Mesenteric fat pad (tissue), 1 donor: ENCODE measurements around the gene MR1. TPM values are rescaled to one million over a fixed set of nuclear protein-coding genes. Genes with fewer than 3 reads are reported as not detected.

Source experiments
- DNase-seq: peaks from one replicate; pipeline ENCODE4 v3.0.0-alpha.2; 2020; ENCODE audit warnings: low spot score
- total RNA-seq: library from RNA; stranded (reverse); fragmentation: NEBNext Ultra II Directional; extraction: Animal tissue kit (Norgen Biotek cat#: 25700); gene quantifications from one replicate; pipeline ENCODE4 v1.2.1, GENCODE V29; 2021
- donor health status: DM: yes; HTN: yes; CAD: no.

The MR1 gene
- total RNA-seq, 1 donor from 2014 or later = 14.2 TPM

GRCh38 chr1:181062836-181063428 is 29.1 kb downstream of the MR1 start:
- DNase-seq = no peak

- DNase-seq = no peak
Measured at GRCh38 chr1:181064011-181064623, 30.3 kb downstream of the MR1 start.

- DNase-seq = no peak
Measured at GRCh38 chr1:181064702-181065101, 30.9 kb downstream of the MR1 start.

GRCh38 chr1:181073638-181074037 is 39.9 kb downstream of the MR1 start:
- no peak for DNase-seq

- no peak for DNase-seq
Measured at GRCh38 chr1:181075766-181076350, 42.1 kb downstream of the MR1 start.

- no peak for DNase-seq
Measured at GRCh38 chr1:181076852-181077251, 43.1 kb downstream of the MR1 start.

GRCh38 chr1:181077576-181078242 is 43.9 kb downstream of the MR1 start:
- no peak for DNase-seq

- DNase-seq = no peak
Measured at GRCh38 chr1:181079382-181079781, 45.6 kb downstream of the MR1 start.

GRCh38 chr1:181079920-181080319 is 46.1 kb downstream of the MR1 start:
- no peak for DNase-seq

- DNase-seq = no peak
Measured at GRCh38 chr1:181080556-181080955, 46.8 kb downstream of the MR1 start.

GRCh38 chr1:181081395-181081794 is 47.6 kb downstream of the MR1 start:
- DNase-seq = no peak

GRCh38 chr1:181083842-181084605 is 50.2 kb downstream of the MR1 start:
- DNase-seq = no peak

- no peak for DNase-seq
Measured at GRCh38 chr1:181084606-181084969, 50.8 kb downstream of the MR1 start.

GRCh38 chr1:181086091-181086490 is 52.3 kb downstream of the MR1 start:
- no peak for DNase-seq

GRCh38 chr1:181086926-181087325 is 53.1 kb downstream of the MR1 start:
- DNase-seq = no peak

- DNase-seq = no peak
Measured at GRCh38 chr1:181087400-181087901, 53.7 kb downstream of the MR1 start.

- DNase-seq = peak; percentile 100
Measured at GRCh38 chr1:181088079-181089016, 54.6 kb downstream of the MR1 start, which contains the start of gene IER5. Gene IER5, plus strand, starts transcription at chr1:181088700. Its CDS starts 203 bp downstream, at chr1:181088903.

GRCh38 chr1:181089017-181089675 is 55.4 kb downstream of the MR1 start:
- DNase-seq = no peak

GRCh38 chr1:181089676-181090544 is 56.1 kb downstream of the MR1 start:
- DNase-seq = peak; percentile 92
